NOMO-1 treated with DMSO at 0.1 percent for 48 hours (cell line): ENCODE results near the gene HAPSTR1.
A peak's percentile ranks its signal among the peaks of the same experiment; 100 is the strongest.

Experiments
- DNase-seq: peaks from one replicate; lab custom pipeline; 2025; ENCODE audit not compliant: unreplicated experiment; lab: John Stamatoyannopoulos, UW

Gene HAPSTR1

DNA sequence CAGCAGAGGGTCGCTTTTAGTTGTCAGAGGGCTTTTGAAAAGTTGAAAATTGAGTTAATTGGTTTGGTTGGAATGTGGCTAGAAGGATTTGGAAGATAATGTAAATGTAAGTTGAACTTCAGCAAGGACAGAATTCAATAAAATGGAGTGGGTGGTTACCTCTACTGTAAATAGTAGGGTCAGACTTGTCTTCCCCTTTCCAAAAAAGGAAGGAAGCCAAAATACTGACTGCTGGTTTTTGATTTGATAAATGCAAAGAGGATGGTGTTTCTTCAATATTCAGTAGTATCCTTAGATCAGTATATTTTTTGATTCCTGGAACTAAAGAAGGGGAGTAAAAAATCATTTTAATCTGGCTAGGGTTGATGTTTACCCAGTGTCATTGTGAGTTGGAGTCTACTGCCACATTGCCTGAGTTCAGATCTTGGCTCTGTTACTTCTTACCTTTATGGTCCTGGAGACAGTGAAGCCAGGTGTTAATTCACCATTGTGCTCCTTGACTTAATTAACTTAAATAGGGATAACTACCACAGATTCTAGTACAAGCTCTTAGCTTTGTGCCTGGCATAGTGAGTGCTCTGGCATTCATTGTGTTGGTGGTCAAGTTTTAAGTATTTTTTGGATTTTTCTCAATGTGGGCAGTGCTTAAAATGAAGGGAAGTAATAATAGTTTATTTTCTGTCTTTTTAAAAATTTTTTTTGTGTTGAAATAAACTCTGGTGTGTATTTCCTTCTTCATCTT lies 4.4 kb downstream of the HAPSTR1 start:
- DNase-seq = no peak

DNA sequence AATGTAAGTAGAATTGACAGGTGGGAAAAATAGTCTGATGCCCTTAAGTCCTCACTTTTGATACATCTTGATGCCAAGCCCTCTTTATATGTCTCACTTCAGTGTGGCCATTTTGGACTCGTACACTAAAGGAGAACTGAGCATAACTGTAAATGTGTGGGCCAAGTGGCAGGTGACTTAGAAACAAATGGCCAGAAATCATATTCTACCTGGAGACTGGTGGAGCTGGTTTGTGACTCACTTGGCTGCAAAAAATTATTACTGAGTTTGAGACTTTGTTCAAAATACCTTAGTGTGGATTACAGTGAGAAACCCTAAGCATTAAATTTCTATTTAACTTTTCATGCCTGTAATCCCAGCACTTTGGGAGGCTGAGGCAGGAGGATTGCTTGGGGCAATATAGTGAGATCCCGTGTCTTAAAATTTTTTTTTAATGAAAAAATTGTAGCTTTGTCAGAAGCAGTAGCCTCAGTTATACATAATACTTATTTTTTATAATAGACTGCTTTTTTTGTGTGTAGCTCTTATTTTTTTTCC lies 5.0 kb downstream of the HAPSTR1 start:
- no peak for DNase-seq

DNA sequence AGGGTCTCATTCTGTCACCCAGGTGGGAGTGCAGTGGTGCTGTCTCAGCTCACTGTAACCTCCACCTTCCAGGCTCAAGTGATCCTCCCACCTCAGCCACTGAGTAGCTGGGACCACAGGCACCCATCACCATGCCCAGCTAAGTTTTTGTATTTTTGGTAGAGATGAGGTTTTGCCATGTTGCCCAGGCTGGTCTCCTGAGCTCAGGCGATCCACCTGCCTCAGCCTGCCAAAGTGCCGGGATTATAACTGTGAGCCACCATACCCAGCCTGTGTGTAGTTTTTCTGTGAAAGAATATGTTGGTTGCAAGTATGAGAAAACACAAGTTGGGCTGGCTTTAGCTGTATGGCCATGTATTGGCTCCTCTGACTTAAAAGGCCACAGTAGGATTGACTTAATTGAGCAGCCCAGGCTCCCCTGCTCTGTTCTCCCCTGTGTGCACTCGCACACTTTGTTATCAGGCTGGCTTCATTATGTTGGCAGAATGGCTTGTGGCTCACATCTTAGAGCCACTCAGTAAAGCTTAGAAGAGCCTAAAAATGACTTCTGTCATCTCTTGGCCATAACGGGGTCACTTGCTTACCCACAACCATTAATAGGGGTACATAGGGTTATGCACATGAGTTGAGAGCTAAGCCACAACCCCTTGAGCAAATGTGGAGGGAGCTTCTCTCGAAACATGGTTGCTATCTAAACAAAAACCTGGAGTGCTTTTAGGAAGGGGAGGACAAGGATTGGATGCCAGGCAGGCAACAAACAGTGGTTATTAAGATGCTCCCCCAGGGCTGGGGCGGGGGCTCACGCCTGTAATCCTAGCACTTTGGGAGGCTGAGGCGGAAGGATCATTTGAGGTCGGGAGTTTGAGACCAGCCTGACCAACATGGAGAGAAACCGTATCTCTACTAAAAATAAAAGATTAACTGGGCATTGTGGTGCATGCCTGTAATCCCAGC lies 6.1 kb downstream of the HAPSTR1 start:
- DNase-seq = no peak

DNA sequence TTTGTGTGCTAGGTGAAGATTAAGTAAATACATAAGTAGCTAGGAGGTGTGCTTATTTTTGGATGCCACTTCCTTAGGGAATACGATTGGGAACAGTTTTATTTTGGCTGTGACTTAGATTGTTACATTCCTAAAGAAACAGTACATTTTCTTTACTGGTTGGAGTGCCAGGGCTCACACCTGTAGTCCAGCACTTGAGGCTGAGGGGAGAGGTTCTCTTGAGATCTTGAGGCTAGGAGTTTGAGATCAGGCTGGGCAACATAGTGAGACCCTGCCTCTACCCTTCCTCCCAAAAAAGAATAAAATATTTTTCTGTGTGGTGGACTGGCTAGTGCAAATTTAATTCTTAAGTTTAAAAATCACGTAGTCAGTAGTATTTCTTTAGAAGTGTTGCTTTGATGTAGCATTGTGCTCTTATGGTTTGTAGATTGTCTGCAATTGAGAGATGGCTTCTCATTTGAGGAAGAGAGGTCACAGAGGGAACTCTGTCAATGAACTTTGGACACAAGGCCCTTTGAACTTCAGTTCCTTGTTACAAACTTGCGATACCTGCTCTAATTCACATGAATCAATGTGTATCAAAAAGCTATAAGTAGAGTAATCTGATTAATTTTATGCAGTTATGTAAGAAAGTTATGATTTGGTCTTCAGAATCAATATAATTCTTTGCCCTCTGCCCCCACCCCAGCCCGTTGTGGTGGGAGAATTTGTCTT lies 7.1 kb downstream of the HAPSTR1 start:
- no peak for DNase-seq

DNA sequence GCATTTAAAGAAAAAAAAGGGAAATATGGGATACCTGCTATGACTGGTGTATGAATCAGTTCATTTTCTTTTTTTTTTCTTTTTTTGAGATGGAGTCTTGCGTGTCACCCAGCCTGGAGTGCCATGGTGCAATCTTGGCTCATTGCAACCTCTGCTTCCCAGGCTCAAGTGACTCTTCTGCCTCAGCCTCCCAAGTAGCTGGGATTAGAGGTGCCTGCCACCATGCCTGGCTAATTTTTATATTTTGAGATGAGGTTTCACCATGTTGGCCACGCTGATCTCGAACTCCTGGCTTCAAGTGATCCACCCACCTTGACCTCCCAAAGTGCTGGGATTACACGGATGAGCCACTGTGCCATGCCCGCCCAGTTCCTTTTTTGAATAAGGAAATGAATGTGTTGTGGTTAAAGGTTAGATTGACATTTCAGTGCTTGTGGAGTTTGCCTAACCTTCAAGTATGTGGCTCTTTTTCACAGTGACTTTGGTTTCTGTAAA lies 7.7 kb downstream of the HAPSTR1 start:
- DNase-seq = peak; percentile 87

DNA sequence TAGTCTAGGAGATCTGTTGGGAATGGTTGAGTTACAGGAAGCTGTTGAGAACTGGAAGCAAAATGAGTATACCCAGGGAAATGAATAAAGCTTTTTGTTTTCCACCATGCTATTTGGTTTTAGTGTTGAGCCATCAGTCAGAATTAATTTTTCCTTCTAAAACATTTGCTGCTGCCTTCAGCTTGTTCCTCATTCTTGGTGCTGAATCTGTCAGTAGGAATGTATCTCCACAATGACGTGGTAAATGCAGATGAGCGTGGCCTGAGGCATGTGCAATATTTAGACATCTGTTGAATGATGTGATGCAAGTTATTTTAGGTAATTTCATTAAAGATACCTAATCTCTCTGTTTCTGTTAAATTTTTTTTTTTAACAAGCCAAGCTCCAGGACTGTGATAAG lies 10.9 kb downstream of the HAPSTR1 start:
- peak; percentile 74 for DNase-seq

DNA sequence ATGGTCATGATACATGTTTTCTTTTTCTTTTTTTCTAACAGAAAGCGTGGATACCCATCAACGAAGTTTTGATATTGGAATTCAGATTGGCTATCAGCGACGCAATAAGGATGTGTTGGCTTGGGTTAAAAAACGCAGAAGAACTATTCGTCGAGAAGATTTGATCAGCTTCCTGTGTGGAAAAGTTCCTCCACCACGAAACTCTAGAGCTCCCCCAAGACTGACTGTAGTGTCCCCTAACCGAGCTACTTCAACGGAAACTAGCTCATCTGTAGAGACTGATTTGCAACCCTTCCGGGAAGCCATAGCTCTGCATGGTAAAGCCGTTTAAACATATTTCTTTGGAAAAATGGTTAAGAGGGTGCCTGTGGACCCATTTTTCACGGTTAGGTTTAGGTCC lies 11.5 kb downstream of the HAPSTR1 start:
- DNase-seq = no peak

DNA sequence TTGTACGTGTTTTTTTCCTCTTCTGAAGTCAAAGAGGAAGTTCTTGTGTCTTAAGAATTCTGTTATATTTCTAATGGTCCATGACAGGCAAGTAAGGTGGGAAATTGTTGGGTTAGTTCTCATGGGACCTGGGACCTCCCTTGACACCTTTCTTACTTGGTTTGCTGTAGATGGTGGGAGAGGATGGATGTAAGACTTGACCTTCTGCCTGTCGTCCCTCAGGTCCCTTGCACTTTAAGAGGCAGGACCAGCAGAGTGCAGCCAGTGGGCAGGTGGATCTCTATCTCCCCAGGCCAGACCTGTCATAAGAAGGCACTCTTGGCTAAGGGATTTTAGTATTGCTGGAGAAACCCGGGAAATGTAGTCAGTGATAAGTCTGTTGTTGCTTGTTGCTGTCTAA lies 12.1 kb downstream of the HAPSTR1 start:
- DNase-seq = no peak

DNA sequence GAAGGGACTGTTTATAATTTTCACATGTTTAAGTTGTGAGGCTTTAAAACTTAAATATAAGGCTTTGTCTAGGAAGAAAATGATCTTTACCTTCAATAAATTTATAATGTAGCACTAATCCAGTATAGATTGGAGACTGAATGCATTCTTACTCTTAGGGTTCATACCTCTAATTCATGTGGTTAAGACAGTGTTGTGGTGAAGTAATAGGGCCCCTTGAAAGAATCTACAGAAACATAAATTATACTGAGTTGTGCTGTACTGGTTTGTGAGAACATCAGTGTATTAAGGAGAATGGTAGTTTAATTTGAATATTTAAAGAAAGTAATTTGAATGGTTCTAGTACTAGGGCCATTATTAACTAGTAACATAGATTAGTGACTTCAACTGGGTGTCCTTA lies 13.7 kb downstream of the HAPSTR1 start:
- no peak for DNase-seq

DNA sequence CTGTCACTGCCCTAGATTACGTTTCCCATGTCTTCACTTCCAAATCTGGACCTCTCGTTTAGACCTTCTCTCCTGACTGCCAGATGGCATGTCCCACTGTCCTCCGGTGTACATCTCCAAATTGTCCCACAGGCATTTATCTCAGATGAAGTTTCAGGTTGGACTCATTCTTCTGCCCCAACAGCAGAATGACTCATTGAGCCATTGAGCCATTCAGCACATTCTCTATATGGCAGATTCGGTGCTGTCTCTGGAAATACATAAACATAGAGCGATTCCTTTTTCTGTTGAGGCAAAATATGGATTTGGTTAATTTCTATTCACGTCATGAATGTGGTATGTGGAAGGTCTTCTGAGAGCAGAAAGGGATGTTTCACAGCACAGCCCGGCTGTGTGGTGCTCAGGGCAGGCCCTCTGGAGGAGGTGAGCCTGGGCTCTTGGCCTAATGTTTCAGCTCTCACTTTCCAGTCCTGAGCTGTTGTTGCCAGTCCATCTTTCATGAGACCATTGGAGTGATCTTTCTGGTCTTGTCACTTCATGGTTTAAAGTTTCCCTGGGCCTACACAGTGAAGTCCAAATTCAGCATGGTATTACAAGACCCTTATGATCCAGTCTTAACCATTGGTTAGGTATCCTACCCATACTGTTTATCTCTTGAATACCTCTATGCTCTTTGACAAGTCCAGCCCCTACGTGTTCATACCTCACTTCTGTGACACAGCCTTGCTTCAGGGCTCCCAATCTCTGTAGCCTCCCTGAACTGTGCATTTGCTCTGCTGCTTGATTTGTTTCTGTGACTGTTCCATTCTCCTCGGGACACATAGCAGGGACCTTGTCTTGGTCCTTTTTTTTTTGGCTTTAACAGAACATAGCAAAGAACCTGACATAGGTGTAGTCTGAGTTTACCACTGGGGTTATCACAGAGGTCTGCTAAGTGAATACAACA lies 15.9 kb downstream of the HAPSTR1 start:
- DNase-seq = no peak

DNA sequence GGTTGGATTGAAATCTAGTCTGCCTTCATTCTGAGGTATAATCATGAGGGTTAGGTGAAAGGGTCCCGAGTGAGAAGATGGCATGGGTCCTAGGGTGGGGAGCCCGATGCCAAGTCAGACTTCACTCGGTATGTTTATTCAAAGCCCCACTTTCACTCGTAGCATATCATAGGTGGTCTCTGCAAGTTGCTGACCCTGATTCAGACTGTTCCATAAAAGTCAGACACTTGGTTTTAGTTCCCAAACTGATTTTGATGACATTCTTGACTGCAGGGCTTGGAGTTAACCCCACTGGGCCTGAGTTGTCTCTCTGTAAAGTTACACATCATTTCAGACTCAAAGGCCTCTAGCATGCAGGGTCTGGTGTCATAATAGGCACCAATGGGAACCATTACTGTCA lies 17.8 kb downstream of the HAPSTR1 start:
- no peak for DNase-seq

DNA sequence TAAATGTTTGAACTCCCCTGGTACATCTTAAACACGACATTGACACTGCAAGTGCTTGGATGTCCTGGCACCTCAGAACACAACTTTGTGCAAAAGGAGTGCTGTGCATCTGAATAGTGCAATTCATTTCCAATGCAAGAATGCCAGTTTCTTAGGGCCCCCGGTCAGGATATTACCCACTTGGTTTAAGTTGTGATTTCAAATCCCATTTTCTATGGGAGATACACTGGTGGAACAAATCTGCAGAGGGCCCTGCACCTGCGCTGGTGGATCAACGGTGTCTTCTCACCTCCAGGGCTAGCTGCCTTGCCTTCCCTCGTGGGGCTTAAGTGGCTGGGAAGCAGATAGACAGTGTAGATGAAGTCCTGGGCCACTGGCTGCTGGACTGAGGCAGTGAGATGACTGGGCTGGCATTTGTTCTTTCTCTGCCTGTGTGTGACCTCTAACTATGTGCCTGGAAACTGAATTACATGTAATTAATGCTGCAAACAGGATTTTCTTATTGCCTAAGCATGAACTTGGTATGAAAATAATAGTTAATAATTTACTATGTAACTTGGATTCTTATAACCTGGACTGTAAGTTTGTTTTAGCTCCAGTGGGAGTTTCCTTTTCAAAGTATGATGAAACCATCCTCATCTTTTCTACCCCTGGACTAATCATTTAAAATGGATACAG lies 20.9 kb downstream of the HAPSTR1 start:
- no peak for DNase-seq

DNA sequence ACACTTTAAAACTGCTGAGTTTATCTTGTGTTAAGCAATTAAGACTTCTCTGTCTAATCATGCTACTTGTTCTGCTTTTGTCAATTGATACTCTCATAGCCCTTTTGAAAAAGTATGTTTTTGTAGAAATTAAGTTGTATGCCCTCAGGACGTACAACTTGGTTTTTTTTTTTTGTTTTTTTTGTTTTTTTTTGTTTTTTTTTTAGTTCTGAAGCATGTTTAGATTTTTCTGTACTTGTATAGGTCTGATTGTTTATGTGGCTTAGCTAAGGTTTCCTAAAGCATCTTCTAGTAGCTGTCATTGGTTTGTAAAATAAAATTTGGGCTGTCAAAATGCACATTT lies 21.4 kb downstream of the HAPSTR1 start:
- DNase-seq = peak; percentile 57

DNA sequence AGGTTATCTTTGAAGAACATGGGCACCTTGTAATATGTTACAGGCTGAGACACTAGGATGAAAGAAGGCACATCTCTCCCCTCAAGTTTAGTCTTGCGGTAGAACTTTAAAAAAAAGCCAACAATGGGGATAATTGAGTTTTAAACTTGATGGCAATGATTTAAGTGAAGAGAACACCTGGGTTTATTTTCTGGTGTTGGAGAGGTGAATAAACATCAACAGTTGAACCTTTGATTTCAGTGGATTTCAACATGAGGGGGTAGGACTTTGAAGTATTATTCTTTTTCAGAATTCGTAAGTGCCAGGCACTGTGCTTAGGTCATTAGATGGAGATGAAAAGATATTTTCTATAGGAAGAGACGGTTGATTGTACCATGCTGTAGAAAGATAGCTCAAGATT lies 22.3 kb downstream of the HAPSTR1 start:
- DNase-seq = no peak

DNA sequence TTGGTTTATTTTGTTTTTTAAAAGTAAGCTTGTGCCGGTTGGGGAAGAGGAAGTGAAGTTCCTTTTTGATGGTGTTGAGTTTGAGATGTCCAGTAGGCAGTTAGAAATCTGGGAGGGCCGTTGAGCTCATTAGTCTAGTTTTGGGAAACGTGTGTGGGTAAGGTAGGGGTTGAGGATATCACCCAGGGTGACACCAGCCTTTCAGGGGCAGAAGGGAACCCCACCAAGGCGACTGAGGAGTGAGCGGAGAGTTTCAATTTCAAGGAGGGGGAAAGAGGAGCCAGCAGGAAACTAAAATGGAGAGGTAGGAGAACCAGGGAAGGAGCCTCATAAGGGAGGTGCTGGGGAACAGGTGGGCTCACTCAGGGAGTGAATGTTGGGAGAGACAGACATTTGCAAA lies 22.7 kb downstream of the HAPSTR1 start:
- DNase-seq = peak; percentile 38

DNA sequence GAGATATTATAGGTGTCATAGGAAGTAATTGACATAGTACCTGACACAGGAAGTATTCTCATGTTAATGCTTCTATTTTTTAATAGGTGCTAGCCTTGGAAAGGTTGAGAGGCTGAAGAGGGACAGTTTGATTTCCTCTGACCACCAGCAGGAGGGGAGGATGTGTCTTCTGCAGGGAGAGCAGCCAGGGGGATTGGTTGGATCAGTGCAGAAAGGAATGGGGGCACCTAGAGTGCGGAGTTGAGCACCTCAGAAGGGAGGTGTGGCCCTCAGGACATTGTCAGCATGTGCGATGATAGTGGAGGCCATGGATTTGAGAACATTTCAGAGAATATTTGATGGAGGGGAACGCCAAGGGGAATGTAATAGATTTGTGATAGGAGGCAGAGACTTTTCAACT lies 23.4 kb downstream of the HAPSTR1 start:
- no peak for DNase-seq

DNA sequence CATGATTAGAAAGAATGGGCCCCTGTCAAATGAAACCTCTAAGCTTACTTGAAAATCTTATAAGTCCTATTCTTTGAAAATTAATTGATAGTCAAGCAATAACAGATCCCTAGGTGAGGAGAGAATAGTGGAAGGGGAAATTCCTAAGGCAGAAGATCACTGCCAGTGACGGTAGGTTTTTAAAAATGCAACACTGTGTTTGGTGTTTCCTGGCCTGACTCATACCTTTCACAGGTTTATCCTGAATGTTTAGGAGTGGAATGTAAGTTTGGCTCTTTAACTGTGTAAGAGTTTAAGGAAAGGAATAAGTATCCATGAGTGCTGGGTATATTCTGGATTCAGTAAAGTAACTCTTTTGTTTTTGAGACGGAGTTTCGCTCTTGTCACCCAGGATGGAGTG lies 23.8 kb downstream of the HAPSTR1 start:
- DNase-seq = no peak

DNA sequence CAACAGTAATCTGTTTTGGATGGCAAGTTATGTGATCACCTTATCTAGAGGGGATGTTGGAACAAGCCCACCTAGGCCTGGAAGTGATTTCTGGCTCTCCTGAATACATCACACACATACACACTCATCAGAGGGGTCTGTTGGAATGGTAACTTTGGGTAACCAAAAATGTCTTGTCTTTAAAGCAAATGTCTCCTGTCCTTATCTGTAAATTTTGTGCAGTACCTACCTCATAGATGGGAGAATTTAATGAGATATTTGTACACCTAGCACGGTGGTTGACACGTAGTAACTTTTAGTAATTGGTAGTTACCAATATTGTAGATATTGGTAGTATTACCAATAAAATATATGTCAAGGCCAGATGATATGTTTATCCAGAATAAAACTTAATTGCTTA lies 24.7 kb downstream of the HAPSTR1 start:
- no peak for DNase-seq

DNA sequence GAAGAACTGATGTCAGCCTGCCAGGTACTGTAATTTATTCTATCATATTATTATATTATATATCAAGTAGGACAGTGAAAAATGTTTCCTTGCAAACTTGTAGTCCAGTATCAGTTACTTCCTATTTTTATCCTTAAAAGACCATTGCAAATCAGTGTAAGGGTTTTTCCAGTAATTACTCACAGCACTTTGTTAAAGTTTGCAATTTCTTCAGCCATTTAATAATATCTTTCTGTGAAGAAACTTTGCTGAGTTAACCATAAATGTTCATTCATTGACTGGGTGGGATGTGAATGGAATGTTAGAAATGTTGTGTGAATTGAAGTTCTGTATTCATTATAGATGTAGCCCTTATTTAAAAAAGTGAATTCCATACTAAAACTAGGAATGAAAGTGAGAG lies 26.7 kb downstream of the HAPSTR1 start:
- DNase-seq = no peak

DNA sequence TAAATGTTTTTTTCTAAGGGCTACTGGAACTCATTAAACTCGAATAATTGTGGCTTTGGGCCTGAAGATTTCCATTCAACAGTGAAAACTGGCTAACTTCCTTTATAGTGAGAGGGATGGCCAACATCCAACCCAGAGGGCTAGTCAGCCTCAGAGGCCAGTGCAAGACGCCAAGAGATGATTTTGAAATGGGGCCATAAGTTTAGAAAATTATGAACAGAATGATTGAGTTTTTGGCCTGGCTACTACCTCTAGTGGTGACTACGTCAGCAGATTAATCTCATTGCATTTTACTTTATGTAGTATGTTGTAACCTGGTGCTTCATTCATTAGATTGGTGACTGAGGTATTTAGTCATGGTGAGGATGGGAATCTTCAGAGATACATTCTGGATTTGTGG lies 28.4 kb downstream of the HAPSTR1 start:
- no peak for DNase-seq
